K562 (cell line): ENCODE measurements around the gene C13orf46. TPM values are rescaled to one million over a fixed set of nuclear protein-coding genes. Genes with fewer than 3 reads are reported as not detected.

ENCODE experiments used
- ATAC-seq: fragments of 200-7000 bp; cut with Tn5 transposase; 3 replicates; pipeline ENCODE4 v1.9.1; 2020; ENCODE audit warnings: moderate library complexity
- BruUV-seq: library from RNA; stranded (reverse); fragments of 400-500 nt; replicated peaks from 2 replicates; lab custom pipeline; 2021; lab: Mats Ljungman, UMichigan
- CTCF ChIA-PET: fragments of 300-600 bp; formaldehyde crosslinking; extraction: SDS; loops from one replicate; lab custom pipeline; 2021; ENCODE audit warnings: low intra/inter-chr PET ratio; lab: Yijun Ruan, JAX
- POLR2A ChIA-PET: fragments of 300-600, 350-650 bp; sonication (Branson Sonifier 250); formaldehyde crosslinking; extraction: SDS; loops from one replicate; lab custom pipeline; 2021; ENCODE audit warnings: antibody characterized with exemption, inconsistent platforms; lab: Yijun Ruan, JAX
- DNase-seq, 4 experiments: peaks; one replicate each; pipeline versions ENCODE4 v3.0.0 to v3.0.0-alpha.2; 2011 to 2018; ENCODE audit warnings: low spot score in 3 of 4, mixed read lengths in 3 of 4; ENCODE audit errors: extremely low read depth in 1 of 4
- FAIRE-seq: peaks from 2 replicates; lab custom pipeline; 2011; peaks lifted over from hg19 to GRCh38; lab: Jason Lieb, UNC
- H2AFZ ChIP-seq: 2 replicates; pipeline ENCODE4 v1.6.0; 2011; ENCODE audit warnings: low read depth, low read length, control low read depth, inconsistent platforms
- H3K27ac ChIP-seq: fragments of 200-600 bp; 3 replicates; pipeline ENCODE4 v1.8.0; 2011; ENCODE audit warnings: low read depth, mild to moderate bottlenecking, control low read depth, inconsistent platforms, low read length, moderate library complexity, mixed read lengths; ENCODE audit errors: extremely low read depth
- H3K27me3 ChIP-seq, 2 experiments: fragments of 300-600 bp in 1 of 2; 2 replicates in 1 of 2; 3 replicates in 1 of 2; pipeline versions ENCODE4 v1.6.0 to v1.8.0; 2011; ENCODE audit warnings: inconsistent platforms in 2 of 2, low read length in 2 of 2, mild to moderate bottlenecking in 1 of 2, mixed read lengths in 1 of 2, moderate library complexity in 1 of 2; ENCODE audit not compliant: control insufficient read depth in 2 of 2, insufficient read depth in 2 of 2
- H3K36me3 ChIP-seq: fragments of 300-600 bp; 3 replicates; pipeline ENCODE4 v1.8.0; 2011; ENCODE audit warnings: mild to moderate bottlenecking, low read length, inconsistent platforms; ENCODE audit not compliant: control insufficient read depth, insufficient read depth
- H3K4me1 ChIP-seq, 2 experiments: fragments of 200-600 bp in 1 of 2; replicated peaks in 1 of 2; 2 replicates in 1 of 2; 3 replicates in 1 of 2; pipeline versions ENCODE4 v1.5.1 to v1.8.0; 2011; ENCODE audit warnings: inconsistent platforms in 2 of 2, low read length in 2 of 2, mild to moderate bottlenecking in 1 of 2, mixed read lengths in 1 of 2, moderate library complexity in 1 of 2; ENCODE audit not compliant: control insufficient read depth in 2 of 2, insufficient read depth in 2 of 2
- H3K4me2 ChIP-seq: 2 replicates; pipeline ENCODE4 v1.6.1; 2011; ENCODE audit warnings: low read length, control low read depth, inconsistent platforms, mixed read lengths; ENCODE audit not compliant: insufficient read depth
- H3K4me3 ChIP-seq: fragments of 200-600 bp; sonication (generic), shearing (Covaris generic); 2 replicates; pipeline ENCODE4 v1.5.1; 2016; ENCODE audit warnings: control low read depth, inconsistent platforms
- H3K79me2 ChIP-seq: fragments of 200-600 bp; 3 replicates; pipeline ENCODE4 v1.8.0; 2011; ENCODE audit warnings: low read length, inconsistent platforms; ENCODE audit not compliant: control insufficient read depth, insufficient read depth
- H3K9ac ChIP-seq, 2 experiments: 2 replicates each; pipeline versions ENCODE4 v1.6.0 to v1.6.1; 2011; ENCODE audit warnings: low read depth in 2 of 2, low read length in 2 of 2, control low read depth in 1 of 2, inconsistent platforms in 1 of 2, mild to moderate bottlenecking in 1 of 2, mixed read lengths in 1 of 2; ENCODE audit not compliant: insufficient read depth in 1 of 2
- H3K9me1 ChIP-seq: one replicate; pipeline ENCODE4 v1.6.0; 2011; ENCODE audit warnings: inconsistent platforms, mild to moderate bottlenecking, low read length, moderate library complexity; ENCODE audit not compliant: control insufficient read depth, insufficient read depth
- H3K9me3 ChIP-seq: replicated peaks from 2 replicates; pipeline ENCODE4 v1.5.1; 2011; ENCODE audit warnings: low read depth, low read length, inconsistent platforms; ENCODE audit not compliant: control insufficient read depth, insufficient read depth
- H4K20me1 ChIP-seq: replicated peaks from 2 replicates; pipeline ENCODE4 v1.6.1; 2011; ENCODE audit warnings: low read length, inconsistent platforms, mixed read lengths; ENCODE audit not compliant: control insufficient read depth, insufficient read depth
- CBX5 ChIP-seq: IDR thresholded peaks from 2 replicates; pipeline ENCODE4 v1.6.1; 2014; ENCODE audit warnings: low read depth, borderline replicate concordance
- POLR2G ChIP-seq: fragments of 200-400 bp; formaldehyde crosslinking; IDR thresholded peaks from 2 replicates; pipeline ENCODE4 v1.6.1; 2017; ENCODE audit warnings: low read depth, mild to moderate bottlenecking, antibody characterized with exemption, low read length, moderate library complexity
- TAF15 ChIP-seq: fragments of 200-400 bp; formaldehyde crosslinking; IDR thresholded peaks from 2 replicates; pipeline ENCODE4 v1.6.1; 2017; ENCODE audit warnings: mild to moderate bottlenecking, low read depth, low read length, moderate library complexity
- TFAM ChIP-seq: fragments of 250-450 bp; sonication (Bioruptor Pico); conservative IDR thresholded peaks from 2 replicates; pipeline ENCODE4 v1.5.0; 2021; ENCODE audit warnings: mild to moderate bottlenecking, moderate library complexity
- ZBTB7A ChIP-seq: IDR thresholded peaks from 2 replicates; pipeline ENCODE4 v1.6.1; 2011; ENCODE audit warnings: low read depth, mild to moderate bottlenecking, low read length, moderate library complexity, borderline replicate concordance; ENCODE audit not compliant: control insufficient read depth
- WGBS: fragments of 100-300 bp; shearing (Covaris generic); methylation state at CpG from one replicate; pipeline ENCODE4 v1.1.6; 2016; ENCODE audit warnings: low coverage, mixed read lengths; ENCODE audit not compliant: insufficient coverage; ENCODE audit errors: missing lambda C conversion rate; 5-methylcytosine and 5-hydroxymethylcytosine counted together
- in situ Hi-C: fragments of 300-500 bp; cut with MboI; formaldehyde crosslinking; loops from 4 replicates; pipeline ENCODE4 v1.15.0; 2018; ENCODE audit warnings: inconsistent platforms, mixed read lengths
- intact Hi-C: fragments of 100-400 bp; cut with micrococcal nuclease; formaldehyde crosslinking; loops from 2 replicates; pipeline ENCODE4 v1.14.2; 2022
- polyA plus RNA-seq, 8 experiments: library from polyadenylated mRNA; depleted of rRNA in 4 of 8; stranded (reverse) in 5 of 8; unstranded in 3 of 8; fragments of >200 nt; fragmentation: Nextera tagmentation in 2 of 8; fragmentation: Illumina TruSeq in 1 of 8; extraction: Ambion mirVana in 2 of 8; extraction: Trizol in 1 of 8; gene quantifications; 2 replicates each; pipeline versions ENCODE4 v1.2.1 to v1.2.3, GENCODE V29; 2011 to 2014; ENCODE audit warnings: inconsistent platforms in 1 of 8, missing spikeins in 1 of 8
- total RNA-seq, 7 experiments: library from RNA; depleted of rRNA in 6 of 7; stranded (reverse); fragments of >200 nt in 6 of 7; fragmentation: Illumina TruSeq in 2 of 7; extraction: Trizol in 2 of 7; gene quantifications; 2 replicates each; pipeline versions ENCODE4 v1.2.1 to v1.2.3, GENCODE V29; 2011 to 2021; ENCODE audit warnings: low replicate concordance in 1 of 7
- TF ChIP-seq, protein P1 (sequence below): fragments of 250-450 bp; sonication (Bioruptor Pico); IDR thresholded peaks from 2 replicates; pipeline ENCODE4 v1.8.0; 2022; ENCODE audit warnings: moderate library complexity, mild to moderate bottlenecking, inconsistent platforms
- TF ChIP-seq, protein P2 (sequence below): sonication (generic); formaldehyde crosslinking; IDR thresholded peaks from 2 replicates; pipeline ENCODE4 v1.8.1; 2022; ENCODE audit warnings: missing genetic modification reagents

Gene C13orf46
- total and polyA plus RNA-seq, 9 of the 15 experiments (the other 6 are each of a cell fraction or from before 2014, with no cell fraction given): 0.04 to 0.24 (median 0.05) TPM; not detected in 4

DNA sequence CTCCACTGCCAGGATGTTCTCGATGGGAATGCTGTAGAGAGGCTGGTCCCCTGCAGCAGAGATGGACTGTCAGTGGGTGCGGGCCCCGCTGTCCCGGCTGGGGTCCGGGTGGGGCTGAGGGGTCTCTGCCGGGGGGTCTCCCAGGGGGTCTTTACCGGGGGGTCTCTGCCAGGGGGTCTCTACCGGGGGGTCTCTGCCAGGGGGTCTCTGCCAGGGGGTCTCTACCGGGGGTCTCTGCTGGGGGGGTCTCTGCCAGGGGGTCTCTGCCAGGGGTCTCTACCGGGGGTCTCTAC is 25.7 kb upstream of the C13orf46 start:
- DNase-seq (no peak), ATAC-seq (no peak), FAIRE-seq (no peak)
- Histone ChIP-seq H3K9ac (no peak overlapping the region), H3K36me3 (peaks cover 15% of the 10 kb centered on the region; the same call in 2 of the 3 replicates), H3K27ac (no peak overlapping the region), H3K9me3 (no peaks in the 10 kb centered on the region), H3K9me1 (no peaks in the 10 kb centered on the region), H3K4me3 (no peak overlapping the region), H3K4me2 (no peak overlapping the region), H4K20me1 (no peaks in the 10 kb centered on the region), H3K79me2 (peaks cover 8% of the 10 kb centered on the region), H3K4me1 (peaks cover 3 to 28% of the 10 kb centered on the region in 2 experiments; a peak in 2 of 5 replicates), H3K27me3 (no peaks in the 10 kb centered on the region), H2AFZ (no peak overlapping the region)
- WGBS: 100% methylated on average over 1 of the region's 10 CpGs
- ChIA-PET CTCF (no interaction called here), POLR2A (interaction anchor here (0.6 kb wide), 1 partner anchor 412 kb away, joined by 3 read pairs; no protein-coding TSS in a partner anchor)
- BruUV-seq: no TSS peak
- in situ Hi-C loops: no loop called here
- peak; percentile 44; the same call in 1 of the 2 replicates for TF ChIP-seq ZBTB7A
- no peak for TF ChIP-seq CBX5
- intact Hi-C loops: no loop called here

DNA sequence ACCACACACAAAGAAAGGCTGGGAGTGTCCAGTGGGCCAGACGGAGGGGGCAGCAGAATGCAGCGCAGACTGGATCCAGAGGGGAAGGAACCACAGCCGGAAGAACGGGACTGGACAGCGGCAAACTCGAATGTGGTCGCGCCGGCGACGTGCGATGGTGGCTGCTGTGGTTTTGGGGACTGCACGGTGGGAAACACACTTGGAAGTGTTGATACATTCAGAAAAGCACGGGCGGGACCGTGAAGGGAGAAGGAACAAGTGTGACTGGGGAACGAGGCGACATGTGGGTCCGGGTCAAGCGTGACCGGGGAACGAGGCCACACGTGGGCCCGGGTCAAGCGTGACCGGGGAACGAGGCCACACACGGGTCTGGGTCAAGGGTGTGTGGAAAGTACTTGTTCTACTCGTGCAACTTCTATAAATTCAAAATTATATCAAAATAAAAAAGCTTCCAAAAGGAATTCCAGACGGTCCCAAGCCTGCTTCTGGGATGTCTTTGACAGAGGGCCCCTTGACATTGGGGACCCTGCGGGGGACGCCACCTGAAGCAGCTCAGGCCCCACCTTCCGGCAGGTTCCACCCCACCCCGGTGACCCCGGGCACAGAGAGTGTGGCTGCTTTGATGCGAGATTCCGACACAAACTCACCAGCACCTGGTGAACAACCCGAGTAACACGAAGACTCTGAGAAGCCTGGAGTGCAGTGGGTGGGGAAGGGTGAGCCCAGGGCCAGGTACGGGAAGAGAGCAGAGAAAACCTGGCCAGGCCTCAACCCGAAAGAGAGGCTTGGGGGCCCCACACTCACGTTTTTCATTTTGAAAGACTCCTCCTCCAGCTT is 25.1 kb upstream of the C13orf46 start:
- no peaks in the 10 kb centered on the region for H3K9me1 ChIP-seq
- no peak overlapping the region for H3K9ac ChIP-seq
- no peaks in the 10 kb centered on the region for H3K27me3 ChIP-seq
- no peak overlapping the region for H3K4me3 ChIP-seq
- DNase-seq (no peak), FAIRE-seq (no peak), ATAC-seq (no peak)
- no peaks in the 10 kb centered on the region for H3K9me3 ChIP-seq
- intact Hi-C loops (no loop called here), in situ Hi-C loops (no loop called here)
- ChIA-PET POLR2A (interaction anchor here (0.6 kb wide), 1 partner anchor 412 kb away, joined by 3 read pairs; no protein-coding TSS in a partner anchor), CTCF (no interaction called here)
- H3K4me1 ChIP-seq: peaks cover 2 to 25% of the 10 kb centered on the region in 2 experiments; a peak in 2 of 5 replicates
- no peak overlapping the region for H3K4me2 ChIP-seq
- H3K27ac ChIP-seq: no peak overlapping the region
- no TSS peak for BruUV-seq
- no peak overlapping the region for H2AFZ ChIP-seq
- peaks cover 3% of the 10 kb centered on the region for H3K79me2 ChIP-seq
- H3K36me3 ChIP-seq: peaks cover 17% of the 10 kb centered on the region; the same call in 2 of the 3 replicates
- TF ChIP-seq, protein P1, sequence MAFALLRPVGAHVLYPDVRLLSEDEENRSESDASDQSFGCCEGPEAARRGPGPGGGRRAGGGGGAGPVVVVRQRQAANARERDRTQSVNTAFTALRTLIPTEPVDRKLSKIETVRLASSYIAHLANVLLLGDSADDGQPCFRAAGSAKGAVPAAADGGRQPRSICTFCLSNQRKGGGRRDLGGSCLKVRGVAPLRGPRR (CRISPR knock-in tag): no peak
- no peak for TF ChIP-seq TFAM (CRISPR knock-in tag)
- no peak for TF ChIP-seq TAF15
- peak; percentile 46; the same call in 1 of the 2 replicates for TF ChIP-seq POLR2G
- TF ChIP-seq, protein P2, sequence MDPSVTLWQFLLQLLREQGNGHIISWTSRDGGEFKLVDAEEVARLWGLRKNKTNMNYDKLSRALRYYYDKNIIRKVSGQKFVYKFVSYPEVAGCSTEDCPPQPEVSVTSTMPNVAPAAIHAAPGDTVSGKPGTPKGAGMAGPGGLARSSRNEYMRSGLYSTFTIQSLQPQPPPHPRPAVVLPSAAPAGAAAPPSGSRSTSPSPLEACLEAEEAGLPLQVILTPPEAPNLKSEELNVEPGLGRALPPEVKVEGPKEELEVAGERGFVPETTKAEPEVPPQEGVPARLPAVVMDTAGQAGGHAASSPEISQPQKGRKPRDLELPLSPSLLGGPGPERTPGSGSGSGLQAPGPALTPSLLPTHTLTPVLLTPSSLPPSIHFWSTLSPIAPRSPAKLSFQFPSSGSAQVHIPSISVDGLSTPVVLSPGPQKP (CRISPR knock-in tag): no peak
- WGBS: 92% methylated on average over 22 of the region's 42 CpGs
- H4K20me1 ChIP-seq: no peaks in the 10 kb centered on the region
